ENCODE data around the gene CFAP97D1. TPM values are rescaled to one million over a fixed set of nuclear protein-coding genes. Genes with fewer than 3 reads are reported as not detected.

Gene CFAP97D1
- total and polyA plus RNA-seq, 10 of the 15 experiments (the other 5 are each of a cell fraction or from before 2014, with no cell fraction given) = 0.13 TPM; not detected in 9

- TF ChIP-seq RCOR1 (conservative IDR thresholded peaks at IDR 0.05; ENCODE audit: low read depth, low read length) = no peak
- TF ChIP-seq SUPT20H (IDR thresholded peaks at IDR 0.05; ENCODE audit: borderline replicate concordance, control insufficient read depth, low read depth, low read length) = no peak
- TF ChIP-seq SPI1 (IDR thresholded peaks at IDR 0.05; ENCODE audit: borderline replicate concordance, insufficient read depth, low read depth, low read length) = no peak
Measured at GRCh38 chr17:43831633-43832032, 51.4 kb downstream of the CFAP97D1 start (continued).

GRCh38 chr17:43832168-43832975 is 52.1 kb downstream of the CFAP97D1 start:
- intact Hi-C loops (cut with micrococcal nuclease; ENCODE audit: unreplicated experiment) (no loop called here), in situ Hi-C loops (cut with MboI) (no loop called here)
- no peak for DNase-seq (ENCODE audit: low read depth, low spot score)
- Histone ChIP-seq H3K4me3 (no peak overlapping the region), H3K9ac (ENCODE audit: control insufficient read depth, insufficient read depth, low read length) (no peak overlapping the region), H3K79me2 (ENCODE audit: control insufficient read depth, insufficient read depth, low read length) (no peaks in the 10 kb centered on the region), H3K27ac (ENCODE audit: control insufficient read depth, insufficient read depth) (no peak overlapping the region), H3K9me3 (replicated peaks; ENCODE audit: control insufficient read depth, insufficient read depth, low read length) (no peaks in the 10 kb centered on the region), H3K4me1 (ENCODE audit: control insufficient read depth, insufficient read depth, low read length) (no peaks in the 10 kb centered on the region), H4K20me1 (ENCODE audit: control insufficient read depth, insufficient read depth) (no peaks in the 10 kb centered on the region), H3K27me3 (replicated peaks in 1 of 2; ENCODE audit: control insufficient read depth in 2 of 2, insufficient read depth in 2 of 2, low read length in 1 of 2) (peaks cover 11% of the 10 kb centered on the region in 2 experiments), H3K4me2 (ENCODE audit: control insufficient read depth, insufficient read depth) (no peak overlapping the region), H3K36me3 (ENCODE audit: control insufficient read depth in 2 of 2, insufficient read depth in 2 of 2, low read length in 1 of 2) (no peaks in the 10 kb centered on the region), H2AFZ (ENCODE audit: control insufficient read depth, low read depth, low read length) (no peak overlapping the region)
- WGBS (ENCODE audit: insufficient coverage, insufficient replicate concordance, low lambda C conversion rate, missing lambda C conversion rate) = 30% methylated on average over 30 of the region's 51 CpGs
- SMC1A ChIA-PET (ENCODE audit: uncharacterized antibody, unreplicated experiment) = no interaction called here
- CTCF ChIA-PET = interaction anchor here (0.9 kb wide), 1 partner anchor 48 kb away, joined by 5 read pairs; no protein-coding TSS in a partner anchor
- POLR2A ChIA-PET = no interaction called here
- RAD21 ChIA-PET (ENCODE audit: unreplicated experiment) = no interaction called here
- BruUV-seq (replicated peaks) = no TSS peak
- FAIRE-seq = no peak
- no peak for ATAC-seq
- TF ChIP-seq TARDBP (IDR thresholded peaks at IDR 0.05; ENCODE audit: borderline replicate concordance) (no peak), MYC (IDR thresholded peaks at IDR 0.05; ENCODE audit: insufficient read depth, insufficient read length, insufficient replicate concordance, low read length, severe bottlenecking) (no peak), JUNB (IDR thresholded peaks at IDR 0.05) (no peak), BCL11A (IDR thresholded peaks at IDR 0.05; ENCODE audit: low read depth, low read length) (no peak), BMI1 (IDR thresholded peaks at IDR 0.05; ENCODE audit: borderline replicate concordance) (no peak), RAD21 (IDR thresholded peaks at IDR 0.05; ENCODE audit: insufficient read depth, low read depth, low read length) (no peak), CBX5 (IDR thresholded peaks at IDR 0.05; ENCODE audit: low read depth) (no peak), KLF5 (IDR thresholded peaks at IDR 0.05; ENCODE audit: partially characterized antibody) (no peak), RBBP5 (conservative IDR thresholded peaks at IDR 0.05) (no peak), RB1 (IDR thresholded peaks at IDR 0.05; ENCODE audit: borderline replicate concordance) (no peak), ZBTB4 (CRISPR knock-in tag; IDR thresholded peaks at IDR 0.05) (no peak), TCF12 (IDR thresholded peaks at IDR 0.05; ENCODE audit: low read depth, low read length) (no peak), HDAC2 (IDR thresholded peaks at IDR 0.05) (no peak), PML (IDR thresholded peaks at IDR 0.05; ENCODE audit: low read length) (no peak), SREBF2 (IDR thresholded peaks at IDR 0.05; ENCODE audit: low read length) (no peak), ELK1 (IDR thresholded peaks at IDR 0.05; ENCODE audit: low read depth, low read length) (no peak)

All from GM12878 (cell line).